Myocyte (in vitro differentiated cells): ENCODE results near the gene GNAL. TPM values are rescaled to one million over a fixed set of nuclear protein-coding genes. Genes with fewer than 3 reads are reported as not detected.

Experiments used
- DNase-seq: peaks from one replicate; pipeline ENCODE4 v3.0.0-alpha.2; 2012; ENCODE audit warnings: low read depth
- total RNA-seq: library from RNA; depleted of rRNA; stranded (reverse); fragments of >200 nt; gene quantifications from 2 replicates; pipeline ENCODE4 v1.2.3, GENCODE V29; 2014

GNAL gene
- total RNA-seq, 1 donor from 2014 or later: 1.2 TPM

DNA sequence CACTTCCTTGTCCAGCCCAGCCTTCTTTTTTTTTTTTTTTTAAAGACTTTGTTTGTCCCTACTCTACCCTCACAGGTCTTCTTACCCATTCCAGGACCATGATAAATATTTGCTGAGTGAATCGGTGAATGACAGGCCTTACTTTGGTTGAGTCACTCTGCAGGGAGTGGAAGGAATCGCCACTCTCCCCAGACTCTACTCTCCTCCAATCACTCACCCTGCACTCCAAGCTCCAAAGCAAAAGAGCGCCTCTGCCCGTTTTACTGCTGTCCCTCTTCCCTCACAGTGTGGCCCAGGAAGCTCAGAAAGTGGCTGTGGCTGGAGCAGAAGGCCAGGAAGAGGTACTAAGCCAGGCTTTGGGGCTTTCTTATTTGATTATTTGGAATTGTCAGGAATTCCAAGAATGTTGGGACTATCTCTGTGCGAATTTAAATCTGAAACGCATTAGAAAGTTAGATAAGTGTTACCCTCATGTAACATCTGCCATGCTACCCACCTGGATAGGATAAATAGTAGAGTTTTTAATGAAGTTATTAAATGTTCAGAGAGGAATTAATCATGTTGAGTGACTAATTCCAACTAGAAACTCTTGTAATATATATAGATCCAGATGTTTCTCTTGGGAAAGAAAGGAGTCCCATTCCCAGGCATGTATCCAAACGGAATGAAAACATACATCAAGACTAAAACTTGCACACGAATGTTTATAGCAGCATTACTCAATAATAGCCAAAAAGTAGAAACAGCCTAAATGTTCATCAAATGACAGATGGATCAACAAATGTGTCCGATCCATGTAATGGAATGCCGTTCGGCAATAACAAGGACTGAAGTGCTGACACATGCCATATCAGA, 119.2 kb downstream of the GNAL start:
- DNase-seq: peak; percentile 10

DNA sequence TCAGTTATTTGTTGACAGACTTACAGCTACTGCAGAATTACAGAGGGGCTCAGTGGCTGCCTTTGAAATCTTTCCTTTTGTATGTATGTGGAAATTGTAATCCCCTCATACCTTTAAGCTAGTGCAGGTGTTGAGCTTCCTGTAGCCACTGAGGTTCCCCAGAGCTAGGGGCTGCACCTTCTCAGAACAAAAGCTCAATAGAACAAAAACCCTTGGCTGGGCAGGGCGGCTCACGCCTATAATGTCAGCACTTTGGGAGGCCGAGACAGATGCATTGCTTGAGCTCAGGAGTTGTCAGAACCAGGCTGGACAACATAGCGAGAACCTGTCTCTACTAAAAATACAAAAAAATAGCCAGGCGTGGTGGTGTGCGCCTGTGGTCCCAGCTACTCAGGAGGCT, 120.8 kb downstream of the GNAL start:
- DNase-seq: no peak

DNA sequence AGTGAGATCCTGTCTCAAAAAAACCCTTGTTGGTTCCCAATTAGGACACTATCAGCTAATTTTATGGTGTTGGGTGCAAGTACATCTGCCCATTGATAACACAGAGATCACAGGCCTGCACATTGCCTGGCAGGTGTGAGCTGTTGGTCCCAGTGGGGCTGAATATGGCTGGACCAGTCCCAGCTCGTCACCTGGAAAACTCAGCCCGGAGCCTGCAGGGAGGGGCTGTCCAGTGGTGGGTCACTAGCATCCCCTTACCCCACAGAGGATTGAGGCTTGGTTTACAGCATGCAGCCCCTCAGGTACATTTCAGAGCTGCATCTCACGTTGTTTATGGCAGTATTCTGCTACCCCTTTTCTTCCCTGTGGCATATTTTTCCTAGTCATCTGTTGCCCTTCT, 121.3 kb downstream of the GNAL start:
- DNase-seq: no peak

DNA sequence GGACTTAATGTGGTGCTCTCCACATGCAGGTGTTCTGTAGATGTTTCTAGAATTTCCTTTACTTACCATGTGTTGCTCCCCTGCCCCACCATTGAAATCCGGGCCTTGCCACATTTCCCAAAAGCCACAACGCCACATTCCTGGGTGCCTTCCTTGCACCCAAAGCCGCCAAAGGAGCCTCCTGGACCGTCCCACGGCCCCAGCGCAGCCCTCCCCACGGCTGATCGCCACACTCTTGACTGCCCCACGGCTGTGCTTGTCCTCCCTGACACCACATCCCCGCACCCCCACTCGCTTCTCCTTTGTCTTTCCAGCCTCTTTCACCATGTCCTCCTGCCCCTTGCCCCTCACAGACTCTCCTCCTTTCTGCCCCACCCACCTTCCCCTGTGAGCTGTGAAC, 121.9 kb downstream of the GNAL start:
- DNase-seq: no peak

DNA sequence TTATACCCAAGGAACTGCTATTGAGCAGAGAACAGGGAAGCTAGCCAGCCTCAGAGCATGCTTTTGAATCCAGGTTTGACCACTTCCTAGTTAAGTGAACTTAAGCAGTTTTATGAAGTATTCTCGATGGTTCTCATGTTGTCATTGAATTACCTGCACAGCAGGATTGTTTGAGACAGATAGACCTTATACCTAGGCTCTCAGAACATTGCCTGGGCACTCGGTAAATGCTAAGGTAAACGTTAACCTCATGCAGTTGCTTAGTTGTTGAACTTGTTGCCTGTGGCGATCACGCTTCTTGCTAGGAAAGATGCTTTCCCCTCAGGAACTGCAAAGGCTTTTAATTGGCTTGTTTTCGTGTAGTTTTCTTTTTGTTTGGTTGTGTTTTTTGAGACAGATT, 128.2 kb downstream of the GNAL start:
- DNase-seq: no peak

DNA sequence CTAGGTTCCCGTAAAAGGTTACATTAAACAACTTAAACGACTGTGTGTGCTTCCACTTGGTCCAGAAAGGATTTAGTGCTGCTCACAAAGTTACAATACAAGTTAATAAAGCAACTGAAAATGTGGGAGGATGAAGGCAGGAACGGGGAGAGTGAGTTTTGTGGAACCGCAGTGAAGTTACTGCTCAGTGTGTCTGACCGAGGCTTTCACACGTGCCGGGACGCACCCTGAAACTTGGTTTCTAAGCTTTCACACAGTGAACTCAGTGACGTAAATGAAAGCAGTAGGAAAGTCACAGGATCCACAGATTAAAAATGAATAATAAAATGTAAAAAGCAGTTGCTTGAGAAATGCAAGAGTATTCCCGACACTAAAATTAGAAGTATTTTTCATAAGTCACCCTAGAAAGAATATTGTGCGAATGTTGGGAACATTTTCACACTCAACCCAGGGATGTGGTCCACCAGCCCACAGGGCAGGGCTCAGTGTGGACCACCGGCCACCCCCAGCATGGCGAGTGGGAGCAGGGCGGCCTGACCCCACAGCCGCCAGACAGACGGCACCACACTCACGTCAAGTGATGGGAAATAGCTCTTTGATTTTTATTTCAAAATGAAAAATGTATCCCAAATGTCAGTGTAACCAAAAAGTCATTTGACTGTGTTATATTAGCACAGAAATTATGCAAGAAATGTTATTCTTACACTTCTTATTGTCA, 129.6 kb downstream of the GNAL start:
- no peak for DNase-seq

- DNase-seq: no peak
Observed at GRCh38 chr18:11819938-11820337, 130.9 kb downstream of the GNAL start.

DNA sequence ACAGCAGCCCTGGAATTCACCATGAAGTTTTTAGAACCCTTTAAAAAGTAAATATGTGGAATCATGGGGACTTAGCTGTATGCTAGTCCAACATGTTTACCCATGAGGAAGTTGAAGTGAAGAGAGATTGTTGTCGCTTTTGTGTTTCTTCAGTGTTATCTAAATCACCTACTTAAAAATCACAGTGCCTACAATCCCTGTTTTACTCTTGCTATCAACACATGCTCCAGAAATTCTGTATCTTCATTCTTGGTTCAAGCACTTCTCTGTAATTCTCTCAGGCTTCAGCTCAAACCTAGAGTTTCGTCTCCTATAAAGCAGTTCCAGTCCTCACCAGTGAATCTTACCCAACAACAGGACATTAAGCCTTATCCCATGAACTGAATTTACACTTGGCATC, 131.6 kb downstream of the GNAL start:
- no peak for DNase-seq

GRCh38 chr18:11821208-11821607, 132.1 kb downstream of the GNAL start:
- no peak for DNase-seq

DNA sequence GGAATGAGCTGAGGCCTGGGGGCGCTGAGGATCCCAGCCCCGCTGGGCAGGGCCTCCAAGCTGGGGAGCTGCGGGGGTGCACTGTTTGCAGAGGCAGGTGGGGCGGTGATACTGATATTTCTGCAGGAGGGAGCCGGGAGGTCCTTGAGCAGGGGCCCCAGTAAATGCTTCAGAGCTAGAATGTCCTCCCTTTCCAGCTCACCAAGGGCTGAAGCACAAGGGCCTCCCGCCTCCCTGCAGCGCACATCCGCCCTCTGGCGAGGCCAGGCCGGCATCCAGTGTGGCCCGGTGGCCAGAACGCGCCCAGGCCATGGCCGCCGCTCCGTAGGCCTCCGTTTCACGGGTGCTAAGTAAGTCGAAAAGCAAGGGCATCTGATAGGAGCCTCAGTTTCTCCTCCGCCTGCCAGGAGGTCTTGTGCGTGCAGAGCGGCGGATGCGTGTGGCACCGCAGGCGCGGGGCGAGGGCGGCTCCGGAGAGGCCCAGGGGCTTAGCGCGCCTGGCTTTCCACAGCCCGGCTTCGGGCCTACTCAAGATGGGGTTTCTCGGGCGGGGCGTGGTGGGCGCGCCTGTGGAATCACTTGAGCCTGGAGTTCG, 132.7 kb downstream of the GNAL start:
- no peak for DNase-seq

- DNase-seq: no peak
Observed at GRCh38 chr18:11823545-11823944, 134.5 kb downstream of the GNAL start.

DNA sequence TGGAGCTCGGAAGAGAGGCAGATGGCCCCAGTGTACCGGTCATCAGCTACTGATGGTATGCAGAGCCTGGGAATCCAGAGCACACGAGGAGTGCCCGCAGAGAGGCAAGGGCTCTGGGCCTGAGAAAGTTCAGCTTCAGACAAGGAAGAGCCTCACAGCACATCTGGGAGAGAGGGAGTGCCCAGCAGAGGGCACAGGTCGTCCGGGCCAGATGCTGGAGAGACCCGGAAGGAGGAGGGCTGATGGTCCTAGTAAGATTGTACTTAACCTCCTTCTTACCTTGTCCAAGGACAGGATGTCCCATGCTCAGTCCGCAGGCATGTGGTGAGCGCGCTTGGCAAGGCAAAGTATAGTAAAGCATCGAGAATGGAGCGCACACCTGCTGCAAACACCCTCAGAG, 137.8 kb downstream of the GNAL start:
- DNase-seq: no peak

DNA sequence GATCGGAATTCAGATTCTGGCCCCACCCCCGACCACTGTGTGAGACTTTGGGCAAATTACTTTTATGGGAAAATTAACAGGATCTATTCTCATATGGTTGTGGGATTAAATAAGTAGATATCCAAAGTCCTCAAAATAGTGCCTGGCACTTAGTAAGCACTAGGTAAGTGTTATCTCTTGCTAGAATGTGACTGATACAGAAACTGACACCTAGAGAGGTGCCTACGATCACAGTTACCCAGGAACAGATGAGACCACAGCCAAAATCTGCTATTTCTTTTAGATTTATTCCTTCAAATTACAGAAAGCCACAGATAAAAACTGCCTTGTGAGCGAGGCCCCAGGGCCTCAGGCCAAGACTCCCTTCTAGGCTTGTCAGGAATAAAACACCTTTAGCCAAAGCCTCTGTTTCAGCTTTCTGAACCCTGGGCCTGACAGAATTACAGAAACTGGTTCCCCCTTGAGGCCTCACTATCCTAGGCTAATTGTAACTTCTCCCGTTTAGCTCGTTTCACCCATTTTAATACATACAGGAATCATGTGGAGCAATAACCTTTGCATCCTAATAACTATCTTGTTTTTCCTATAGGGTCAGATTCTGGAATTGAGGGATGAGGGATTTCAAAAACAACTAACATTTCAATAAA, 139.8 kb downstream of the GNAL start:
- DNase-seq: no peak

GRCh38 chr18:11830585-11830984, 141.5 kb downstream of the GNAL start:
- no peak for DNase-seq

DNA sequence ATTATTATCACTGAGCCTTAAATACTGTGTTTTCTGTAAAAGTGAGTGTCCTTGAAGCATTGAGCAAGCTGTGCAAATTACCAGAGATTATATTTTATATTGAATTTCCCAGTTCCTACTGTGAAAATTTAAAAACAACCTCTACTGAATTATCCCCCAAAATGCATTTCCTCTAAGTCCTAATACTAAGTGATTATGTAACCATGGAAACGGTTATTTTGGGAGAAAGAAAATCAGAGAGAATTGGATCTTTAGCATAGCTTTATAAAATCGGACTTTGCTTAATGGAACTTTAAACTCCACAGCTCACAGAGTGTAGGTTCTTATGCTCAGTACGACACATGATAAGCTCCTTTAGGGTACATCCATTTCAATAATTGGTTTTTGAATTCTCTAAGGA, 142.9 kb downstream of the GNAL start:
- no peak for DNase-seq

DNA sequence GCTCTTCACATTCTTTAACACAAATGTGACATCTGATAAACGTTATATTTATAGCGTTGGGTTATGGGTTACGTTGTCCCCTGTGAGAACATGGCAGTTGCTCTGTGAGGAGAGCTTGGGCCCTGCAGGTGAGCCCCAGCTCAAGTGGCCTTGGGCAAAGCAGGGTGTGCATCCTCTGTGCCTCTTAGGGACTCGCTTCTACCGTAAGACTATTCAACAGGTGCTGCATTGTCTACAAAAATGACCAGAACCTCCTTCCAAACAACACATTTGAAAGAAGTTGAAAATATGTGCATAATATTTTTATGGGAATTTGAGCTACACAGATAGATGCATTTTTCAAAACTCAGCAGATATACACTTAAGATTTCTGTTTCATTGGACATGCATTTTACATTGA, 145.7 kb downstream of the GNAL start:
- no peak for DNase-seq

- DNase-seq: no peak
Observed at GRCh38 chr18:11839556-11839955, 150.5 kb downstream of the GNAL start.

DNA sequence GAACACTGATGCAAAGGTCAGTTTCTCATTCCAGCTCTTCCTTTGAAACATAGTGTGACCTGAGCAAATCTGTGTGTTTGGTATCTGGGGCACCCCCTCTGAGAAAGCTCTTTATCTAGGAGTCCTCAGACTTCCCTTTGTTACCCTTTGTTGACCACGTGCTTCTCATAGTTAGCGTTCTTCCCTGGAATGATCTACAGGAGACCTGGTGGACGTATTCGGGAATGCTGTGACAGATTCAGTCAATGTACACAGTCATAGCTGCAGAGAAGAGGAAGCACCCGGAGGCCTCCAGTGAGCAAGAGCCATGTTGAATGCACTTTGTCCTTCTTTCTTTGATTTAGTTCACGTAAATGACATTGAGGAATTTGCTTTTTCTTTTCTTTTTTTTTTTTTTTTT, 151.4 kb downstream of the GNAL start:
- no peak for DNase-seq

DNA sequence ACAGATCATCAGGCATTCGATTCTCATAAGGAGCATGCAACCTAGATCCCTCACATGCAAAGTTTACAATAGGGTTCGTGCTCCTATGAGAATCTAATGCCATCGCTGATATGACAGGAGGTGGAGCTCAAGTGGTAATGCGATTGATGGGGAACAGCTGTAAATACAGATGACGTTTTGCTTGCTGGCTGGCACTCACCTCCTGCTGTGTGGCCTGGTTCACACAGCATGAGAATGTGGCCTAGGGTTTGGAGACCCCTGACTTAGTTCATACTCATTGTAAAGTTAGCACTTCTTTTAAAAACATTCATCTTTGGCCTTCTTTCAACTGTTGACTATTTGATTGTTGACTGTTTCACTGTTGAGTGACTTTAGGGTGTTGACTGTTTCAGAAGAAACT, 153.5 kb downstream of the GNAL start:
- peak; percentile 82 for DNase-seq

DNA sequence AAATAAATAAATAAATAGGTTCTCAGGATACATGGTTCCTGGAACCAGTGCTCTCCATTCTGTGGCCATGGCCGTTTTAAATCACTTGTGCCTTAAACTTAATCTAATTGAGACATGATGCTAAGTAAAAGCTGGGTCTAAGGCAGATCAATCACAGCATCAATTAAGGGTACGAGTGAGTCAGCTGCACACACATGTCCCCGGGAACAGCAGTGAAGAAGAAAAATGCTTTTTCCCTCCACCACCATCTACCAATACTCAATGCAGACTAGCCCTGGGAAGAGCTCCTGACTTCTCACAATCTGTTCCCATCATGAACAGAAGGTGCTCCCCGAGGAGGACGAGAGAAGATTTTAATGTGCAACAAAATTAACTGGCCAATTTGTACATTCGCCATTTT, 155.4 kb downstream of the GNAL start:
- DNase-seq: no peak

- DNase-seq: no peak
Observed at GRCh38 chr18:11845654-11846053, 156.6 kb downstream of the GNAL start.

DNA sequence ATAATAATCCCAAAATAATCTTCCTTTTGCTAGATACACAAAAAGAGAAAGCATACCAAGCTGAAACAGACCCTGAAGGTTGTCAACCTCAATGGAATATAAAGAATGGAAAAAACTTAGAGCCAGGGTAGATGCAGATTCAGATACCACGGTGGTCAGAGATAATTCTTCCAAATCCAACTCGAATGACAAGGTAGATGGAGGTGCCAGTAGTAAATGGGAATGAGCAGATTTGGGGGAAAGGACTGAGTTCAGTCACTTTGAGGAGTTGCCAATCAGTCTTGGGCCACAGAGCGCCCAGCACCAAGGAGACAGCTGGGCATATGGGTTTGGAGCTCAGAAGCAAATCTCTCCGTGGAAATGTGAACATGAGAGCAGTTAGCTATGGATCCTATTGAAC, 158.7 kb downstream of the GNAL start:
- no peak for DNase-seq
